Epithelial cell of esophagus (primary cell): ENCODE results near the gene METTL2A.
"Not testable (repeated sequence)": the region's sequence is repeated elsewhere in the genome, so short reads cannot be mapped to it uniquely, and the experiment has no call there.

Source experiments
- DNase-seq: peaks from one replicate; pipeline ENCODE4 v3.0.0; 2010; ENCODE audit warnings: low read depth
- H3K4me3 ChIP-seq: 2 replicates; pipeline ENCODE4 v1.5.1; 2011; ENCODE audit warnings: mild to moderate bottlenecking, low read length, control low read depth
- TF ChIP-seq, protein P1 (sequence below): IDR thresholded peaks from 2 replicates; pipeline ENCODE4 v1.5.1; 2011; ENCODE audit warnings: low read depth, mild to moderate bottlenecking, low read length, control low read depth, inconsistent platforms; ENCODE audit not compliant: insufficient read depth; ENCODE audit errors: missing control alignments

METTL2A gene

DNA sequence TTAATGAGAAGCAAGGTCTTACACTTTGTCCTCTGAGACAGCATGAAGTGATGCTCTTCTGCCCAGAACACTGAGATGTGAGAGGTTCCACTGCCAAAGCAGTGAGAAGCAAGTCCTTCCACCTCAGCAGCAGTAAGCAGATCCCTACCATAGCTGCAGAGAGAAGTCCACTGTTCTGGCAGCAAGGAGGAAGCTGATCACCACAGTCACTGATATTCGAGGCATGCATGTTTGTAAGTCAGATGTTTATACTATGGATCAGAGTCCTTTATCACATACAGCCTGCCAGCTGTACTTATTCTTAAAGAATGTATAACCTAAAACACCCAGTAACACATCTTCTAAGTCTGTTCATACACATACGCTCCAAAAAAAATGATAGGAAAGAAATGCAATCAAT lies 18.2 kb upstream of the METTL2A start:
- TF ChIP-seq, protein P1, sequence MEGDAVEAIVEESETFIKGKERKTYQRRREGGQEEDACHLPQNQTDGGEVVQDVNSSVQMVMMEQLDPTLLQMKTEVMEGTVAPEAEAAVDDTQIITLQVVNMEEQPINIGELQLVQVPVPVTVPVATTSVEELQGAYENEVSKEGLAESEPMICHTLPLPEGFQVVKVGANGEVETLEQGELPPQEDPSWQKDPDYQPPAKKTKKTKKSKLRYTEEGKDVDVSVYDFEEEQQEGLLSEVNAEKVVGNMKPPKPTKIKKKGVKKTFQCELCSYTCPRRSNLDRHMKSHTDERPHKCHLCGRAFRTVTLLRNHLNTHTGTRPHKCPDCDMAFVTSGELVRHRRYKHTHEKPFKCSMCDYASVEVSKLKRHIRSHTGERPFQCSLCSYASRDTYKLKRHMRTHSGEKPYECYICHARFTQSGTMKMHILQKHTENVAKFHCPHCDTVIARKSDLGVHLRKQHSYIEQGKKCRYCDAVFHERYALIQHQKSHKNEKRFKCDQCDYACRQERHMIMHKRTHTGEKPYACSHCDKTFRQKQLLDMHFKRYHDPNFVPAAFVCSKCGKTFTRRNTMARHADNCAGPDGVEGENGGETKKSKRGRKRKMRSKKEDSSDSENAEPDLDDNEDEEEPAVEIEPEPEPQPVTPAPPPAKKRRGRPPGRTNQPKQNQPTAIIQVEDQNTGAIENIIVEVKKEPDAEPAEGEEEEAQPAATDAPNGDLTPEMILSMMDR, result no peak
- H3K4me3 ChIP-seq, result no peak overlapping the region
- DNase-seq, result no peak

DNA sequence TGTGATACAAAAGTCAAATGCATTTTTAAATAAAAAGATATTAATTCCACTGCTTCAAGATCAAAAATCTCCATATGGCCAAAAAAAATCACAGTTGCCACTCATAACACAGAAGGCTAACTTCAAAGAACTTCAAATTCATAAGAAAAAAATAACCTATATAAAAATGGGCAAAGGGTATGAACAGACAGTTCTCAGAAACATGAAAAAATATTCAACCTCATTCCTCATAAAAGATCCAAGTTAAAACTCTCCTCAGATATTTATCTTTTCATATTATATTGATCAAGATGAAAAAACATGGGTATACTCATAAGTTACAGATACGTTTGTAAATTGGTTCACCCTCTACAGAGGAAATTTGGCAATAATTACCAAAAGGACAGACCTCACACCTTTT lies 10.6 kb upstream of the METTL2A start:
- DNase-seq, H3K4me3 ChIP-seq: not testable (repeated sequence)

DNA sequence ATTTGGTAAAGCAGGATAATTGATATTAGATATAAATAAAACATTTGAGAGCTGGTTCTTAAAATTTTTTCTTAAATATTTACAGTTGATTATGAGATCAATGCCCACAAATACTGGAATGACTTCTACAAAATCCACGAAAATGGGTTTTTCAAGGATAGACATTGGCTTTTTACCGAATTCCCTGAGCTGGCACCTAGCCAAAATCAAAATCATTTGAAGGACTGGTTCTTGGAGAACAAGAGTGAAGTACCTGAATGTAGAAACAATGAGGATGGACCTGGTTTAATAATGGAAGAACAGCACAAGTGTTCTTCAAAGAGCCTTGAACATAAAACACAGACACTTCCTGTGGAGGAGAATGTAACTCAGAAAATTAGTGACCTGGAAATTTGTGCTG lies 2.5 kb downstream of the METTL2A start:
- not testable (repeated sequence) for DNase-seq

DNA sequence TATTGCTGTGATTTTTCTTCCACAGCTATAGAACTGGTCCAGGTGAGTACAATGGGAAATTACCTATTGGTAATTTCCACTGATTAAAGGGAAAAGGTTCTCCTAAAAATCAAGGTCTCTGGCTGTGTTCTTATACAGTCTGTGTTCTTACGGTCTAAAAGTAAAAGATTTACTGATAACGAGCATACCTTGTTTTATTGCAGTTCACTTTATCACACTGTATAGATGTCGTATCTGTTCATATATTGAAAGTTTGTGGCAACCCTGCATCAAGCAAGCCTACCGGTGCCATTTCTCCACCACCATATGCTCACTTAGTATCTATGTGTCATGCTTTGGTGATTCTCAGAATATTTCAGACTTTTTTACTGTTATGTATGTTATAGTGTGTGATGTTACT lies 11.6 kb downstream of the METTL2A start:
- DNase-seq, H3K4me3 ChIP-seq: not testable (repeated sequence)

More for the DNA sequence above, 2.5 kb downstream of the METTL2A start:
- H3K4me3 ChIP-seq, result not testable (repeated sequence)

DNA sequence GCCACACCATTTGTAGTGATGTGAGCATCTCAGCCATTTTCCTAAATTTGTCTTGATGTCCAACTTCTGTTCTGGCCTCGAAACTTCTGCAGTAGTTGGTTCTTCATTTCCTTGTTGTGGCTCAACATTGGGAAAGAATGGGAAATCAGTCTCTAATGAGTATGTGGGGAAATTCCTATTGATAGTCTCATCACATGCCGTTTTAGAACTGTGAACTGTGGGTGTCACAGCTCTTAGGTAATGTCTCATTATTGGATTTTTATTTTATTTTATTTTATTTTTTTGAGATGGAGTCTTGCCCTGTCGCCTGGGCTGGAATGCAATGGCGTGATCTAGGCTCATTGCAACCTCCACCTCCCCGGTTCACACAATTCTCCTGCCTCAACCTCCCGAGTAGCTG lies 17.5 kb downstream of the METTL2A start:
- DNase-seq, H3K4me3 ChIP-seq: not testable (repeated sequence)

DNA sequence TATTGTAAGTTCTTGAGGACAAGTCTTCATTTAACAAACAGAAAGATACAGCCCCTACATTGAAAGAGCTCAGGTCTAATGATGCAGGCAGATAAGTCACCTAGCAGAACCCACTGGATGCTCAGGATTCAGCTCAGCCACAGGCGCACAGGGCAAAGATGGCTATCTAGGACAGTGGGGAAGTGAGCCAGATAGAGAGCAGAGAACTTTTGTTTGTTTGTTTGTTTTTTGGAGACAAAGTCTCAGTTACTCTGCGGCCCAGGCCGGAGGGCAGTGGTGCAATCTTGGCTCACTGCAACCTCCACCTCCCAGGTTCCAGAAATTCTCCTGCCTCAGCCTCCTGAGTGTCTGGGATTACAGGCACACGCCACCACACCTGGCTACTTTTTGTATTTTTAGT lies 20.4 kb downstream of the METTL2A start:
- no peak overlapping the region for H3K4me3 ChIP-seq
- DNase-seq, result no peak
- TF ChIP-seq, protein P1, result no peak

DNA sequence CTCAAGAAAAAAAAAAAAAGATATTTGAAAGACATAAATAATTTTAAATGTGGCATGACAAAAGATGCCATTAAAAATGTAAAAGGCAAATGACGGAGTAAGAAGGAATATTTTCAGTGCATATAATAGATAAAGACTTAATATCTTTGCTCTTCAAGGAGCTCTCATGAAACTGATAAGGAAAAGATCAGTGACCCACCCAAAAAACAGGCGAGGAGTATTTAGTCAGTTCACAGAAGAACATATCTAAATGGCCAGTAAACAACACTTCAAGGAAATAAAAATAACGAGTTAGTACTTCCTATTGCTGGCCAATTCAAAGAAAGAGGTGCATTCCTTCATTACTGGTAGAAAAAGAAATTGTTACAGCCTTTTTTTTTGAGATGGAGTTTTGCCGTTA lies 22.1 kb downstream of the METTL2A start:
- DNase-seq, H3K4me3 ChIP-seq: not testable (repeated sequence)

DNA sequence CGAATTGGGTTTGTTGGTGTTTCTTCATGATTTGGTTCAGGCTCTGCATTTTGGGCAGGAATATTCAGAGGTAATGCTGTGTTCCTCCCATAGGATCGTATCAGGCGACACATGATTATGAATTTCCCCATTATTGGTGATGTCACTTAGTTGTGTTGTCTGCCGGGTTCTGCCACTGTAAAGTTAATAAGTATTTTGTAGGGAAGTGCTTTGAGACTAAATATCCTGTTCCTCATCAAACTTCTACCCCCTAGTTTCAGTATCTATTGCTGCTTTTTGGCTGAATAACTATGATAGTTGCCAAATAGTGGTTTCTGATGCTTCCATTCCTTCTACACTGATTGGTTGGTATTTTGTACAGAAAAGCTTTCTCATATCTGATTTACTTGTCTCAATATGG lies 28.5 kb downstream of the METTL2A start:
- not testable (repeated sequence) for DNase-seq, H3K4me3 ChIP-seq

DNA sequence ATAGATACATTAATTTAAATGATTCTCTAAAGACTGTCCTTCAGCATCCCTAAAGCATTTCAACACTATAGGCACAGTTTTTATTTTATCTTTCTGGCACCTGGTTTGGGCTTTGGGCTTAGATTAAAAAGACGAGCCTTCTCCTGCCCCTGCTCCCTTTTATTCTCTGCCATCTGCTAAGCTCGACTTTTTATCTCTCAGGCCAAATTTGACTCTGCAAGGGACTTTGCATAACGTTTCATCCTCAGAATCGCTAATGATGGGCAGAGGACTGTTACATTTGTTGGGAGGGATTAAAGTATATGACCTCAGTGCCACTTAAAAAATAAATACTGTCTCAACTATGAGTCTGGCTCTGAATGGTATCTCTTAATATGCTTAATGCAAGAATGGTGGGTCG lies 29.3 kb downstream of the METTL2A start:
- not testable (repeated sequence) for H3K4me3 ChIP-seq, DNase-seq

DNA sequence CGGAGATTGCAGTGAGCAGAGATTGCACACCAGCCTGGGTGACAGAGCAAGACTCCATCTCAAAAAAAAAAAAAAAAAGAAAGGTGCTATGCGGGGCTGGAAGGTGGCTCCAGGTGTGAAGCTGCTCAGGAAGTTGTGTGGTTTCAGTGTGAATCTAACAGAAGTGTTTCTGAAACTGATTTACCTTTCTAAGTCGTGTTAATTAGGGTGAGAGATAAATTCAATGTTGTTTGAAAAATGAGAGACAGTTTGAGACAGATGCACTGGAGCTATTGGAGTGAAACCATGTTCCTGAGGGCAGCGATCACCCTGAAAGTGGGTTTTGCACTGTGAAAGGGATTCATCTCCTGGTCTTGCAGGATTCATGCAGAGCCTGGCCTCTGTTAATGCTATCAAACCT lies 30.0 kb downstream of the METTL2A start:
- not testable (repeated sequence) for H3K4me3 ChIP-seq, DNase-seq

DNA sequence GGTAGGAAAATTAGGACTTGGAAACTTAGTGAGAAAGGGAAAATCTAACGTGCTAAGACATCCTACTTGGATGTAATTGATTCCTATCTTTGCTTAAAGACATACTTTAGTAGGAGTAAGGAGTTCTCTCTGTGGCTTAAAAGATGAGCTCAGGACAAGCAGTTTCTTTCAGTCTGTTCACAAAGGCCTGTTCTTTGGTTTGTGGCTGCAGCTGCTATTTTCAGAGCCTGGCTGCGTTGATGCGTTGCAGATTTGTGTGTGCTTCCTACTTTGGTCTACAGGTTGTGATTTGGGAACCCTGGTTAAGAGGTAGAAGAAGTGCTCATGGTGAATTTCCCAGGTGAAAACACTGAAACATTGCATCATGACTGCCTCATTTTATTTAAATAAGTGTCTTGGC lies 30.4 kb downstream of the METTL2A start:
- not testable (repeated sequence) for H3K4me3 ChIP-seq, DNase-seq

DNA sequence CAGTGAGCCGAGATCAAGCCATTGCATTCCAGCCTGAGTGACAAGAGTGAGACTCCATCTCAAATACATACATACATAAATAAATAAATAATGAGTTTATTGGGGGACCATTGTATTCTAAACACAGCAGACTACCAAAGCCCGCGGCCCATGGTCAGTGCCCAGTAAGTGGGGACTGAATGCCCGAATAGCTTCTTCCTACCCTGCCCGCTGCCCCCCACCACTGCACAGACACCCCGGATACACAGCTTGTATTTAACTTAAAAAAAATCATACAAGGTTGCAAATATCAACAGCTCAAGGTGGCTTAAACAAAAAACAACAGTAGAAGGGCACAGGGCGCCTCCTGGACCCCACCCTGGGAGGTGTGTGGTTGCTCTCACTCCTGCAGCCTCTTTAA lies 32.3 kb downstream of the METTL2A start:
- H3K4me3 ChIP-seq, result no peak overlapping the region
- TF ChIP-seq, protein P1, result no peak

DNA sequence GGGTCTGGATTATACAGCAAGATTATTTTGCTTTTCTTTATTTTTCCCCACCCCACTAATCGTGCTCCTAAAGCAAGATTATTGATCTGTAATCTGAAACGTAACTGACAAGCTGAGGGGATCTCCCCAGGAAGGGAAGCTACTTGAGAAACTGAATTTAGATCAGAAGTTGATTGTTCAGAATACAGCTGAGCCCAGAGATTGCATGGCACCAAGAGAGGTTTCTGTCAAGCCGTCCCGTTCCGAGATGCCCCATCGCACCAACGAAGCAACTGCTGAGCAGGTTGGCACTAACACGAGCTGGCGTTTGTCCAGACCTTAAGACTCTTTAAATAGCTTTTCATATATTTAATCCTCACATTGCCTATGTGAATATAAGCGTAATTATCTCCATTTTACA lies 34.8 kb downstream of the METTL2A start:
- H3K4me3 ChIP-seq, DNase-seq: not testable (repeated sequence)

More for the DNA sequence above, 32.3 kb downstream of the METTL2A start:
- no peak for DNase-seq

DNA sequence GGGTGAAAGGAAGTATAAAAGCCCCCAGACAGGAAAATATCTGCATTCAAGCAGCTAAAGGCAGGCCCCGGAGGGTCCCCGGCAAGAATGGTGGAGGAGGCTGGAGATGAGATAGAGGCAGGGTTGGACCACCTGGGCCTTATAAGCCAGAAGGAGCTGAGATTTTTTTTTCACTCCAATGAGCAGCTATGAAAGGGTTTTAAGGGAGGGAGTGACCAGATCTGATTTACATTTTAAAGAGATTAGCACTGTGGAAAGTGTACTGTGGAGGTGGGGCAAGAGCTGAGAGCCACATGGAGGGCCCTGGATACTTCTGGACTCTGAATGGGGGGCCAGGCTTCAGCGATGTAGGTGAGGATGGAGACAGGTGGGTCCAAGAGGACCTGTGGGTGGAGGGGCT lies 40.7 kb downstream of the METTL2A start:
- DNase-seq, result not testable (repeated sequence)

DNA sequence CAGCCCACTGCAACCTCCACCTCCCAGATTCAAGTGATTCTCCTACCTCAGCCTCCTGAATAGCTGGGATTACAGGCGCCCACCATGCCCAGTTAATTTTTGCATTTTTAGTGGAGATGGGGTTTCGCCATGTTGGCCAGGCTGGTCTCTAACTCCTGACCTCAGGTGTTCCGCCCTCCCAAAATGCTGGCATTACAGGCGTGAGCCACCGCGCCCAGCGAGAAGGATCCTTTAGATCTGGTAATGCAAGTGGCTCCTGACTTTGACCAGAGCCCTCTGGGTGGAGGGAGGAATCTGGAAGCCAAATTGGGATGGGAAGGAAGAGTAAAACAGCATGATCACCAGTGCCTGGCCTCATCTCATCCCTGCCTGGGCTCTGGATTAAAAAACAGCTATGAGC lies 41.6 kb downstream of the METTL2A start:
- not testable (repeated sequence) for DNase-seq

More for the DNA sequence above, 40.7 kb downstream of the METTL2A start:
- H3K4me3 ChIP-seq, result not testable (repeated sequence)

DNA sequence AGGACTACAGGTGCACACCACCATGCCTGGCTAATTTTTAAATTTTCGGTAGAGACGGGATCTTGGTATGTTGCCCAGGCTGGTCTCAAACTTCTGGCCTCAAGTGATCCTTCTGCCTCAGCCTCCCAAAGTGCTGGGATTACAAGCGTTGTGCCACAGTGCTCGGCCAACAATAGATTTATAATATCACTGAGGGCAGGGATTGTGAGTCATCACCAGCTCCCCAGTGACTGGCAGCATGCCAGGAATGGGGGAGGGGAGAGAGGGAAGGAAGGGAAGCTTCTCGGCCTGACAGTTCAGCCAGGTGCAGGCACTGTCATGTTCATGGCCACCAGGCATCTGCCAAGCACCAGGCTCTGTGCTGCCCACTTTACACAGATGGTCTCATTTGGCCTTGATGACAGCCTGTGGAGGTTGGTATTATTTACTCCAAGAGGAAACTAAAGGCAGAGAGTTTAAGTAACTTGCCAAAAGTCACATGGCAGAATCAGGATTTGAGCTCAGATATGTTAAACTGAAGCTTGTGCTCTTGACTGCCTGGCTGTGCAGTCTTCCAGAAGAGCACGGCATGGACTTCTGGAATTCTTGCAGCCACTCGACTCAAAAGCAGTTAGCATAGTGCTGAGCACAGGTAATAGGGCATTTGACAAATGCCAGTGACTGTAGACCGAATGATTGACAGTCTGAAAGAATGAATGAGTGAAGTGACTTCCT lies 47.1 kb downstream of the METTL2A start:
- DNase-seq, result peak; percentile 85
- H3K4me3 ChIP-seq, result not testable (repeated sequence)

More for the DNA sequence above, 41.6 kb downstream of the METTL2A start:
- not testable (repeated sequence) for H3K4me3 ChIP-seq
